AG09319 (cell line): ENCODE data around the gene RAP1GAP2.

ENCODE experiments used
- DNase-seq: peaks from one replicate; pipeline ENCODE4 v3.0.0-alpha.2; 2010; ENCODE audit warnings: low read depth; ENCODE audit errors: extremely low read depth
- TF ChIP-seq, protein P1 (sequence below): IDR thresholded peaks from 2 replicates; pipeline ENCODE4 v1.5.1; 2011; ENCODE audit warnings: low read depth, mild to moderate bottlenecking, inconsistent platforms, low read length, moderate library complexity

The RAP1GAP2 gene

DNA sequence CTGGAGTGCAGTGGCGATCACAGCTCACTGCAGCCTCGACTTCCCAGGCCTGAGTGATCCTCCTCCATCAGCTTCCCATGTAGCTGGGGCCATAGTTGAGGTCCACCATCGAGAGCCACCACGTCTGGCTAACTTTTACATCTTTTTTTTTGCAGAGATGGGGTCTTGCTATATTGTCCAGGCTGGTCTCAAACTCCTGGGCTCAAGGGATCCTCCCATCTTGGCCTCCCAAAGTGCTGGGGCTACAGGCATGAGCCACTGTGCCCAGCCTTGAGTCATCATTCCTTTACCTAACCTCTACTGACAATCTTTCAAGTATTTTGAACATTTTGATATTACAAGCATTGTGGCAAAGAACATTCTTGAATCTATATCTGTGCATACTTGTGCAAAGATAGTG, 37.4 kb upstream of the RAP1GAP2 start:
- TF ChIP-seq, protein P1, sequence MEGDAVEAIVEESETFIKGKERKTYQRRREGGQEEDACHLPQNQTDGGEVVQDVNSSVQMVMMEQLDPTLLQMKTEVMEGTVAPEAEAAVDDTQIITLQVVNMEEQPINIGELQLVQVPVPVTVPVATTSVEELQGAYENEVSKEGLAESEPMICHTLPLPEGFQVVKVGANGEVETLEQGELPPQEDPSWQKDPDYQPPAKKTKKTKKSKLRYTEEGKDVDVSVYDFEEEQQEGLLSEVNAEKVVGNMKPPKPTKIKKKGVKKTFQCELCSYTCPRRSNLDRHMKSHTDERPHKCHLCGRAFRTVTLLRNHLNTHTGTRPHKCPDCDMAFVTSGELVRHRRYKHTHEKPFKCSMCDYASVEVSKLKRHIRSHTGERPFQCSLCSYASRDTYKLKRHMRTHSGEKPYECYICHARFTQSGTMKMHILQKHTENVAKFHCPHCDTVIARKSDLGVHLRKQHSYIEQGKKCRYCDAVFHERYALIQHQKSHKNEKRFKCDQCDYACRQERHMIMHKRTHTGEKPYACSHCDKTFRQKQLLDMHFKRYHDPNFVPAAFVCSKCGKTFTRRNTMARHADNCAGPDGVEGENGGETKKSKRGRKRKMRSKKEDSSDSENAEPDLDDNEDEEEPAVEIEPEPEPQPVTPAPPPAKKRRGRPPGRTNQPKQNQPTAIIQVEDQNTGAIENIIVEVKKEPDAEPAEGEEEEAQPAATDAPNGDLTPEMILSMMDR = no peak
- no peak for DNase-seq

DNA sequence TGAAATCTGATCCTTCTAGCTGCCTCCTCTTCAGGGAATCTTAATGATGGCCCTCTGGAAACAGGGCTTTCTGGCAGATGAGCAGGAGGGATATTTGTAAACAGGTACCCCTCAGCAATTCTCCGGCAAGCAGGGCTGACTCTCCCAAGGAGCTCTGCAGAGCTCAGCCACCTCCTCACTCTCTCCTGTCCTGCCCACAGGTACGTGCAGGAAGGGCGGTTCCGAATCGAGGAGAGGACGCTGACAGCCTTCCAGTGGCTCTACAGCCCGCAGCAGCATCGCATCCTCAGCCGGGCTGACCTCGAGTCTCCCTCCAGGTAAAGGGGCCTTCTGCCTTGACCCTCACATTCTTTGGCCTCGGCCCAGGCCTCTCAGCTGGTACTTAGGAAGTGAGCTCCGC, 26.1 kb upstream of the RAP1GAP2 start:
- TF ChIP-seq, protein P1 = no peak
- DNase-seq = no peak

DNA sequence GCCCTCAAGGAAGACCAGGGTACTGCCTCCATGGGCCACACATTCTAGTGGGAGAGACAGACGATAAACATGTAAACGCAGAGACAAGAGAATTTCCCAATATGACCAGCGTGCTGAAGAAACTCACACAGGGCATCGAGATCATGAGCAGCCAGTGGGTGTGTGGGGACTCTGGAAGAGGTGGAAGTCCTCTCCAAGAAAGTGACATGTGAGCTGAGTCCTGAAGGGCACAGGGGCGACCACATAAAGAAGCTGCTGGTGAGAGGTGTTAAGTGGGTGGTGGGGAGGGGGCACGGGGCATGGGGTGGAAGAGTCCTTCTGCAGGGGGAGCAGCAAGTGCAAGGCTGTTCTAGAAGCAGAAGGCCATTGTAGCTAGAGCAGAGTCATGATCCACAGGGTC, 21.0 kb upstream of the RAP1GAP2 start:
- no peak for DNase-seq
- TF ChIP-seq, protein P1 = no peak

DNA sequence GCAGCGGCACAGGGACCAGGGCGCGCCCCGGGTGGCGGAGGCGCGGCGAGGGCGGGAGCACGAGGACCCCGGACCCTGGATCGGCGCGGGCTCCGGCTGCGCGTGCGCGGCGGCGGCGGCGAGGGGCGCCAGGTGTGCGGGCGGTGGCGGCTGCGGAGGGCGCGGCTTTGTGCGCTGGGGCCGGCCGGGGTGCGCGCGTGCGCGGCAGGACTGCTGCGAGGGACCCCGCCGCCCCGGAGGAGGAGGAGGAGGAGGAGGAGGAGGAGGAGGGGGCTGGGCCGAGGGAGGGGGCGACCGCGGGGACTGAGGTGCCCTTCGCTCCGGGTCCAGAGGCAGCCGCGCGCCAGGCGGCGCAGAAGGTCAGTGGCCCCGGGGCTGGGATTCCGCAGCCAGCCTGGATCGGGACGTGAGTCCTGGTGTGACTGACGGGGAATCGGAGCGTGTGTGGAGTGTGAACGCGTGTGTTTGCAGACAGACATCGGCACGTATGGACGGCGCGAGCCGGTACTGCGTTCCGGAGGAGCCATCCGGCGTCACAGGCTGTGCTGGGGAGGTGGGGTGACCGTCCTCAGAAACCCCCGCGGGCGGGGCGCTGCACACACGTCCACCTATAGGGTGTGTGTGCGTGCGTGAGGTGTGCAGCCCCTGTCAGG, 19.5 kb upstream of the RAP1GAP2 start:
- TF ChIP-seq, protein P1 = no peak
- DNase-seq = no peak

DNA sequence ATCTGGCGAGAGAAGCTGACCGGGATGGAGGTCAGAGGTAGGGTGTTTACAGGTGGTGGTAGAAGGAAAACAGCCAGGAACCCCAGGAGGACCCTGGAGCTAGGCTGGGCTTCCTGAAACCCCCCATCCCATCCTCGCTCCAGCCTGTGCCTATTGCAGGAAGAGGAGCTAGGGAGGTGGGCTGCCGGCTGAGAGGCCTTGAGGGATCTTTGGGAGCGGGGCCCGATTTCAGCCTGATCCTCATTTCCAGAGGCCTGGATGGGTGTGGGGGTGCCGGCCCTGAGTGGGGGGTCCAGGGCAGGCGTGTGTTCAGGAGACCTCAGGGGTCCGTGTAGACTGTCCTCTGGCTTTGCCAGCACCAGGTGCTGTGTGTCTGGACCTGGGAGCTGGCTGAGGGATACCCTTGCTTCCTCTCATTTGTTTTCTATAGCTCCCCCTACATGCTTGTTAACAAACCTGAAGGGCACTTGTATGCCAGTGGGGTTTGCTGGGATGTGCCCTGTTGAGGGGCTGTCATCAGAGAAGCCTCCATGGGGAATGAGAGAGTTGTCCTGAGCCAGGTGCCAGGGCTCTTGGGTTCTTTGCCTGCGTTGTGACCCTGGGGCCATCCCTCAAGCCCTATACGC, 18.9 kb upstream of the RAP1GAP2 start:
- TF ChIP-seq, protein P1 = no peak
- DNase-seq = no peak

DNA sequence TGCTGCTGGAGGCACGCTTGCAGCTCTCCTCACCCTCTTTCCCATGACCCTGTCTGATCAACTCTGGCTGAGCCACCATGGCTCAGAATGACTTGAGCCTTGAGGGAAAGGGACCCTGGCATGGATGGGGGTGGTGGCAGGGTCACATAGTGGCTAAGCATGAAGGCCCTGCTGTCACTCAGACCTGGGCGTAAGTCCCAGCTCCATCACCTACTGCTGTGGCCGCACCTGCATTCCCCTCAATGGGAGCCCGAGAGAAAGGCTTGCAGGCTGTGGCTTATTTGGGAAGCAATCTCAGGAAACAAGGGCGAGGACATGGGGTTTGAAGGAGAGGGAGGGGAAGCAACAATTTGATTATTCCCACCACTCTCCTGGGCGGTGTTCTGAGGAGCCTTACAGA, 17.7 kb upstream of the RAP1GAP2 start:
- DNase-seq = no peak
- TF ChIP-seq, protein P1 = no peak

DNA sequence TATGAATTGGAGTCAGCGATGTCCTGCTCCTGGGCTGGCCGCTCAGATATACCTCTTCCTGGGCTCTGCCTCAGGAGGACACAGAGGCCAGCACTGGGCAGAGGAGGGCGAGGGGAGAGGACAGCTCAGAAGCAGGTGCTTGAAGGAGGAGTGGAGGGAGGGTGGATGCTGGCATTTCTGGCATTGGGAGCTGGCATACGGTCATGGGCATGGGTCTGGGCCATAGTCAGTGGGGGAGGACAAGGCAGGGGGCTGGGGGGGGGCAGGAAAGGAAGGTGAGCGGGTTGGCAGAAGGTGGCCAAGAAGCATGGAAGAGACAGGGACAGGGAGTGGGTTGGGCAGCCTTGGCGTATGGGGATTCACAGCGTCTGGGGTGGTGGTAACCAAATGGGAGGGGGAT, 16.7 kb upstream of the RAP1GAP2 start:
- TF ChIP-seq, protein P1 = no peak
- no peak for DNase-seq
